GM18858 (cell line): Measurements from ENCODE around the gene PIPOX.
"Not testable (repeated sequence)": the region's sequence is repeated elsewhere in the genome, so short reads cannot be mapped to it uniquely, and the experiment has no call there.

ENCODE experiments used
- ATAC-seq: cut with Tn5 transposase; IDR thresholded peaks from one replicate; pipeline ENCODE4 v1.9.1; 2021; ENCODE audit not compliant: unreplicated experiment

PIPOX gene

DNA sequence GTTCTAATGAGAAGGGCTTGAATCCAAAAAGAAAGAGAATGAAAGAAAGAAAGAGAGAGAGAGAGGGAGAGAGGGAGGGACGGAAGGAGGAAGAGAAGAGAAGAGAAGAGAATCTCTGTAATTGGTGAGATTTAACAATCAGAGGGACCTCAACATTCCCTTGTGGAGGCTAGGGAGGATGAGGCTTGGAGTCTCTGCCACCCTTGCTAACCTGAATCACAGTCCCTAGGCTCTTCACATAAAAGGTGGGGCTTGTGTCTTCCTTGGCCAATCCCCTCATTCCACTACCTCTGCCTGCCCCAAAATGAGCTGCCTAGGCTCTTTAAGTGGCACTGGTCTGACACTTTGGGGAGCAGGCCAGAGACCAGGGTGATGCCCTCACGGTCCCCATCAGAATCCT, 30.1 kb downstream of the PIPOX start:
- ATAC-seq: no peak

DNA sequence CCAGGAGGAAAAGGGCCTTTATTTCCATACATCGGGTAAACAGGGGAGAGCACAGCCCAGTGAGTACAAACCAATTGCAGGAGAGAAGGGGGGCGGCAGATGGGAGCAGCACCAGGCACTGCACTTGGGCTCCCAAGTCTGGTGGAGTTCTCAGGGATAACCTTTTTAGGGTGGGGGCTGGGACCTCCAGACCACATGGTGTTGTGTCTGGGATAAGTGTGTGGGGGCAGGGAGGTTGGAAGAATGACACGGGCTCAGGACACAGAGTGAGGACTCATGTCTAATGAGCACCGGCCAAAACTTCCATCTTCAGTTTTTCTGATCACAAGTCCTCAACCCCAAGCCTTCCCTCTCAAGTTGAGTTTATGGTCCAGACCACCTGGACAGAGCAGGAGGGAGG, 30.6 kb downstream of the PIPOX start:
- ATAC-seq: no peak

DNA sequence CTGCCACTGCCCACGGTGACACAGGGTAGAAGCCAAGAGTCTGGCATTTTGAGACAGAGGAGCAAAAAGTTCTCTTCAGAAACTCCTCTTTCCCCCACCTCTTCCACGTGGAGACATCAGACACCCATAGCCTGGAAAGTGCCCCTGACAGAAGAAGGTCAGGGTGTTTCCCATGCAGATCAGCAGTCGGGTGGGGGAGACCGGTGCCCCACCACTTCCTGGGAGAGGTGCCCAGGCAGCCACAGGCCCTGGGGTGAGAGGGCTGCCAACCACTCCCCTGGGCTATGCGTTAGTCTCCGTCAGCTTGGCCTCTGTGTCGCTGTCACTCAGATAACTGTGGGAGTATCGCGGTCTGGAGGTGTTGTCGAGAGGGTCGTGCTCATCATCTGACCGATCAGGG, 31.5 kb downstream of the PIPOX start:
- ATAC-seq: no peak

DNA sequence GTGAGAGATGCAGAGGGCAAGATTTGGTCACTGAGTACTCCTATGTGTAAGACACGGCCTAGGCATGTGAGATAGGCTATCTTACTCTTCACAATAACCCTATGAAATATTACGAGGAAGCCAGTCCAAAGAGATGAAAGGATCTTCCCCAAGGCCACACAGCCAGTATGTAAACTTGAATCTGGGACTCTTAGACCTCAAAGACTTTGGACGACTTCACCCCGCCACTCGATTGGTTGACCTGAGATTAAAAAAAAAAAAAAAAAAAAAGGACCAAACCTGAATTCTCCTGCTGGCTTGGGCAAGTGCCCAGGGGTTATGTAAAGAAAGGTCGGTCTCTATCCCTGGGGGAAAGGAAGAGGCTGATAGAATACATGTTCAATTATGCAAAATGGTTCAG, 33.1 kb downstream of the PIPOX start:
- no peak for ATAC-seq

DNA sequence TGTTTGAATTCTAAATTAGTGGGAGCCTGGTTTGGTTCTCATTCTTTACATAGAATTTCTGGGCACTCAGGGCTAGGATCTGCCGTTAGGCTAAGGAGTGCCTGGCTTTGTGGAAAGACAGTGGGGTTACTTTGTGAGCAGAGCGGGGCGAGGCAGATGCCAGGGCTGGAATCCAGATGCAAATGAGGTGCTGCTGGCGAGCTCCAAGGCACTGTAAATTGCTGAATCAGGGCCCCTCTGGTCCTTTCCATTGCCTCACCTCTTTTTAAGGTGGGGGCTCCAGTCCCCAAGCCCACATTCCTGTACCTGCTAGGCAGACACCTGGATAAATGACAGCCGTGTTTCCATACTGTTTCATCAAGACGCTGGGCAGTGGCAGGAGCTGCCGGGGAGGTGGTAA, 33.8 kb downstream of the PIPOX start:
- no peak for ATAC-seq

DNA sequence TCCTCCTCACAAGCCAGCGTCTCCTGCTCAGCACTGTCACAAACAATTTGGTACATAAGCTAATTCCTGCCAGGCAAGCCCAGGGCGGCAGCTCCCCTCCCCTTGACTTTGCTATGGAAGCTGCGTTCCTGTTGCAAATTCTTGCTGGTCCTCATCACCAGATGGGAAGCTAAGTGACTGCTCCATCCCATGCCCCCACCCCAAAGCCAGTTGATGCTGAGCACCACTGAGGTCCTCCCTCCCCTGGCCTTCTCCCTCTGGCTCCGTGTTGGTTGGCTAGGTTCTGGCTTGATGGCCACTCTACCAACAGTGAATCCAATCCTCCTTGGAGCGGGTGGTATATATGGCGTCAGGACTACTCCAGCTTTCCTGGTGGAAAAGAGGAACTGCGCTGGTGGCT, 34.4 kb downstream of the PIPOX start:
- ATAC-seq: no peak

DNA sequence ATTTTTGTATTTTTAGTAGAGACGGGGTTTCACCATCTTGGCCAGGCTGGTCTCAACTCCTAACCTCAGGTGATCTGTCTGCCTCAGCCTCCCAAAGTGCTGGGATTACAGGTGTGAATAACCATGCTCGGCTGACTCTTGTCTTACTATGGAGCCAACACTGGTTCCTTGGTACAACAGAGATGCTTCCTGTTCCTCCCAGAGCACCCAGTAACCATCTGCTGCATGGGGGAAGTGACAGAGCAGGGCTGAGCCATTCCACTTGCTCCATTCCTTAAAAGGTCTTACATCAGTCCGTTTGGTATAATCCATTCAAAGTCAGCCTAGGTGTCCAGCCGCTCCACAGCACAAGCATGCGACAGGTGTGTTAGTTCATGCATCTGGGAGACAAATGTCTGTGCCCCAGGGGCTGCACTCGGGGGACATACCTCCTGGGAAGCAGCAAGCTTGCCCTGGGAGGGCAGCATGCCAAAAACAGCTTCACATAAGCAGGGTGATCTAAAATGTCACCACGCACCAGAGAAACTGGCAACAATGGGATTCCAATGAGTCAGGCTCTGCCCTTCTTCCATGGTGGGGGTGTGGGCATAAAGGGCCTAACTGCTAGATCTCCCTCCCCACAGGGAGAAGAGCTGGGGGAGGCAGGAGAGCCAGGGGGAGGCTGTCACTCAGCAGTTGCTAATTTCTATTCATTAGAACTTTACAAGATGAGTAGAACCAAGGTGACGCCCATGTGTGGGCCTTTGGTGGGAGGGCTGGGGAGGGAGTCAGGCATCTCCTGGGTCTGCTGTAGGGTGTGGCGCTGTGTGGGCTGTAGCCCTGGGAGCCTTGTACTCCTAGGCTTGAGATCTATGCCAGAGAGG, 35.5 kb downstream of the PIPOX start:
- ATAC-seq: no peak

DNA sequence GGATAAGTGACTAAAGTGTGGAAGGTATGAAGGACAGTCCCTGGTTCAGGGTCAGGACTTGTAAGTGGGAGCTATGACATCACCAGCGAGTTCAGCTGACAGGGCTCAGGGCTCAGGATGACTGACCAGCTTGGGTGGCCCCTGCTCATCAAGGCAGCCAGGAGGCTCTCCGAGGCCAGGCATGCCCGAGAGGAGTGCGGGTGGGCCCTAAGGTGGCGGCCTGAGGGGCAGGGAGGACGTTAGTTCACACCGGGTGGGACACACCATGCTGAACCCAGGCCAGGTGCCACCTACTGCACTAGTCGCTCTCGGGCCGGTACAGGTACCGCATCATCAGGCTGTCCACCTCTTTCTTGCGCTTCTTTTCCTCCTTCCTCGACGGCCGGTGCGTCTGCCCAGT, 36.5 kb downstream of the PIPOX start:
- no peak for ATAC-seq

DNA sequence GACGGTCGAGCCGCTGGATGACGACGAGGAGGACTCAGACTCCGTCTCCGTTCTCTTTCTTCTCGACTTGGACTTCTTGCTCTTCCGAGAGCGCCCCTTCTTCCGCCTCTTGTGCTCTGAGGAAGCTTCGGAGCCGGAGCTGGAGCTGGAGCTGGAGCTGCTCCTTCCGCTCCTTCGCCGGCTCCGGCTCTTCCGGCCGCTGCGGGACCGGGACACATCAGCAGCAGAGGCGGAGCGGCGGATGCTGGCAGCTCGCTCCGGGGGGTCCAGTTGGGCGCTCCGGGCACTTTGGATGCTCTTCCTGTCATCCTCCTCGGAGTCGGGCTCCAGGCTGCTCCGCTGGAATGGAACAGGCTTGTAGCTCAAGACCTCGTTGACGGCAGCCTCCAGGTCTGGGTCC, 36.9 kb downstream of the PIPOX start:
- no peak for ATAC-seq

DNA sequence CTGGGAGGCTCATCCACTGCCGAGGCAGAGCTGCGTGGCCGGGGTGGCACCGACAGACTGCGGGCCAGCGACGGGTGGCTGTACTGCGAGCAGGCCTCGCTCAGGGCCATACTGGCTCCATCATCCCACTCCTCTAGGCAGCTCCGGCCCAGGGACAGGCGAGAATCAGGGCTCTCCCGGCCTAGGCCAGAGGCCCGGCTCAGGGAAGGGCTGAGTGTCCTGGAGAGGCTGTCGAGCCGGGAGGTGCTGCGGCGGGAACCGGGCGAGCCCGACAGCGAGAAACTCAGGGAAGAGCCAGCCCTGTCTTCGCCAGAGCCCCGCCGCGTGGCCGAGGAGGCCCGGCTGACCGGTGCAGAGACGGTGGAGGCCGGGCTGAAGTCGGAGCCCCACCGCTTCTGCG, 37.4 kb downstream of the PIPOX start:
- ATAC-seq: no peak

DNA sequence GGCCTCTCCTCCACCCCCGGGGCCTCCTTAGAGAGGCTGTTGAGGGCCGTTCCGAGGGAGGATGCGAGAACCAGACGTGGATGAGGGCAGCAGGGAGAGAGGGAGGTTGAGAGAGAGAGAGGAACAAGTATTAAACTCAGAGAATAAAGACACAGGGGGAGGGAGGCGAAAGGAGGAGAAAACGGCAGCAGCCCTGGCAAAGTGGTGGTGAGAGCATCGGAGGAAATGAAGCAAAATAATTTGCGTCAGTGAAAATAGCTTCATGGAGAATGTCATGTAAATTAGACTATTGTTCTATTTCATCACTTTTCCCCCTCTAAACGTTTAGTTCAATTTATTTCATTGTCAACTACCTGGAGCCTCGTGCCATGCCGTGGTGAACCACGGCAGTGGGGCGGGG, 38.0 kb downstream of the PIPOX start:
- no peak for ATAC-seq

DNA sequence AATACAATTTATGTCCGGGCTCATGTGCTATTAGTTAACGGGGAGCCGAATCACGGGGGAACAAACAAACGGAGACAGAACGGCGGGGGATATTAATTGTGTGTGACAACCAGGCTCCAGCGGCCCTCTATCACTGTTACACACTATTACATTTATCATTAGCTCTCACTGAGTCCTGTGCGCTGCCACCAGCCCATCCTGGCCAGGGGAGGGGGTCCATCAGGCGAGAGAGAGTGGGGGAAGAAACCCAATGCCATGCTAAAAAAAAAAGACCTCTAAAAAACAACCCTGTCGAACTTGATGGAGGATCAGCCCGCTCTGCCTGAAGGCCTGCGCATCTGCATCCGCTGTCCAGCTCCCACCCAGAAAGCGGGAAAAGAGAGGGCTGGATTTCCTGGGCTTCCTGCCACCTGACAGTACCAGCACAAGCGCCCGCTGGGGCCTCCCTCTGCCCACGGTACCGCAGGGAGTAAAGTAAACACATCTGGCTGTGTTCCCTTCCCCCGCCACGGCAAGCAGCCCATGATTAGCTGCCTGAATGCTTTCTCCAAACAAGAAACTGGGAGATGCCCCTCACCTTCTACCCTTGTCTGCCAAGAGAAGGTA, 41.7 kb downstream of the PIPOX start:
- no peak for ATAC-seq

DNA sequence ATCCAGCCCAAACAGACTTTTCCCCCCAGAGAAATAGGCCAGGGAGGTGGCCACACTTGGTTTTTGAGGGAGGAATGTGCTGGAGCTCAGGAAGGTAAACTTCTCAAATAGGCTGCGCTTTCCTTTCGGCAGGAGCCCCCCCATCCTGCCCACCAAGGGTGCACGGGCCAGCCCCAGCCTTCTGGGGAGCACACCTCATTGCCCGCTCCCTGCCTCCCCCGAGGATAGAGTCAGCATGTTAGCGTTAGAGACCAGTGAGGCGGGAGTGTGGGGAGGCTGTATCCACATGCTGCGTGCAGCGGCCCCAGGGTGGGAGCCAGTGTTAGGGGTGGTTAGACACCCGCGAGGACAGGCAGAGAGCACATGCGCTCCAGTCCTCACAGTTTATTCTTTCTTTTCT, 42.3 kb downstream of the PIPOX start:
- ATAC-seq: no peak

DNA sequence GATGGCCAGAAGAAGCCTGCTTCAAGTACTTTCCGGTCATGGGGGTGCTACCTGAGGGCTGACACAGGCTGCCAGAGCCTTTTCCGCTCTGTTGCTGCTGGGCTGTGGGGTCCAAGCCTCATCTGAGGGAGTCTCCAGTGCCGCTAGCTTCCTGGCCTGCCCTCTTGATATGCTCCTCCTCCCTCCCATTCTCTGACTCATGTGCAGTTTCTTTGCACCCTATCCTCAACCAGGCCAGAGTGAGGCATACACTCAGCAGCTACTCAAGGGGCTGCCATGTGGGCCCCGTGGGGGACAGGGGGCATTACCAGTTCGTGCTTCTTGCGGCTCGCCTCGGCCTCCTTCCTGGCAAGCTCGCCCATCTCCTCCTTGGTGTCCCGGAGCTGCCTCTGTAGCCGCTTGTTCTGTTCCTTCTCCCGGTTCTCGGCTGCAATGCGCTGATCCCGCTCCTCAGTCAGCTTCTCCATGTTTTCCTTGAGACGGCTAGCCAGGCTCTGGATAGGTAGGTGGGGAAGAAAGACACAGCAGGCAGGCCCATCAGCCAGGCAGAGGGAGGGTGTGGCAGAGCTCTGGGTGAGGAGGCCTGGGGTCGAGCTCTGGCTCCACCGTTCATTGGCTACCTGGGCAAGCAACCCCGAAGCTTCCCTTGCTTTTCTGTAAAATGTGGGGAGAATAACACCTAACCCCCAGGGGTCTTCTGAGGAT, 43.8 kb downstream of the PIPOX start:
- ATAC-seq: no peak

DNA sequence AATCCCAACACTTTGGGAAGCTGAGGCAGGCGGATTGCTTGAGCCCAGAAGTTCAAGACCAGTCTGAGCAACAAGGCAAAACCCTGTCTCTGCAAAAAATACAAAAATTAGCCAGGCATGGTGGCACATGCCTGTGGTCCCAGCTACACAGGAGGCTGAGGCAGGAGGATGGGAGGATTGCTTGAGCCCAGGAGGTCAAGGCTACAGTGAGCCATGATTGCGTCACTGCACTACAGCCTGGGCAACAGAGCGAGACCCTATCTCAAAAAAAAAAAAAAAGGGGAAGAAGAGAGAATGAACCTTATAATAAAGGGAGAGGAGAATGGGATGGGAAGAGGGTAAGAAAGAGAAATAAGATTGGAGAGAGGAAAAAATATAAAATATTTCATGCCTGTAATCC, 45.8 kb downstream of the PIPOX start:
- ATAC-seq: not testable (repeated sequence)

DNA sequence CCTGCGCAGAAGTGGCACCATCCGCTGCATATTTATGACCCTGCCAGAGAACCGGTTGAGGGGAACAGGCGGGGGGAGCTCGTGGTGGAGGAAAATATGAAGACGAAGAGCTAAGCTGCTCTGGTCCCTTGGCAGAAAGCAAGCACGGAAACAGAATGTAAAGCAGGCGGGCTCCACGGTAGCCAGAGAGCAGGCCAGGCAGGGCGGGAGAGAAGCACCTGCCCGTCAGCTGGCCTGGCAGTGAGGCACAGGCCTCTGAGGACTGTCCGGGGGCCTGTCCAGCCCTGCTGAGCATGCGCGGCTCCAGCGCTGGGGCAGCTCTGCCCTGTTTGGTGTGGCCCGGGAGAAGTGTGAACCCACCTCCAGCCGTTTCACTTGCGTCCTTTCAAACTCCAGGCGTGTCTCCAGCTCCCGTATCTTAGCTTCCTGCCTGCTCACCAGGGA, 46.7 kb downstream of the PIPOX start:
- ATAC-seq: no peak

DNA sequence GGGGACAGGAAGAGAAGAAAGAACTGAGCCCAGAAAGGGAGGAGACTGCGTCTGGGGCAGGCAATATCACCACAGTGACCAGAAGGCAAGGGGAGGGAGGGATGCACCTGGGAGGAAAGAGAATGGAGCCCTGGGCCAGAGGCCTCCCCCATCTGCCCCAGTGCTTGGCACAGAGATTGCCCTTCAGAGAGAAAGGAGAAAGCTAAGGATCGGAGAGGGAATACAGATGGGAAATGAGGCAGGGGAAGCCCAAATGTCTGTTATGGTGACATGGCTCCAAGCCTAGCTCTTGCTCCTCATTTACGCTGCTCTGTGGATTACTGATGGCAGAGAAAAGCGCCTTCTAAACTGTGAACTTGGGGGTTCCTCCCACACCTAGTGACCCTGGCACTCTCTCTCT, 47.2 kb downstream of the PIPOX start:
- ATAC-seq: no peak

DNA sequence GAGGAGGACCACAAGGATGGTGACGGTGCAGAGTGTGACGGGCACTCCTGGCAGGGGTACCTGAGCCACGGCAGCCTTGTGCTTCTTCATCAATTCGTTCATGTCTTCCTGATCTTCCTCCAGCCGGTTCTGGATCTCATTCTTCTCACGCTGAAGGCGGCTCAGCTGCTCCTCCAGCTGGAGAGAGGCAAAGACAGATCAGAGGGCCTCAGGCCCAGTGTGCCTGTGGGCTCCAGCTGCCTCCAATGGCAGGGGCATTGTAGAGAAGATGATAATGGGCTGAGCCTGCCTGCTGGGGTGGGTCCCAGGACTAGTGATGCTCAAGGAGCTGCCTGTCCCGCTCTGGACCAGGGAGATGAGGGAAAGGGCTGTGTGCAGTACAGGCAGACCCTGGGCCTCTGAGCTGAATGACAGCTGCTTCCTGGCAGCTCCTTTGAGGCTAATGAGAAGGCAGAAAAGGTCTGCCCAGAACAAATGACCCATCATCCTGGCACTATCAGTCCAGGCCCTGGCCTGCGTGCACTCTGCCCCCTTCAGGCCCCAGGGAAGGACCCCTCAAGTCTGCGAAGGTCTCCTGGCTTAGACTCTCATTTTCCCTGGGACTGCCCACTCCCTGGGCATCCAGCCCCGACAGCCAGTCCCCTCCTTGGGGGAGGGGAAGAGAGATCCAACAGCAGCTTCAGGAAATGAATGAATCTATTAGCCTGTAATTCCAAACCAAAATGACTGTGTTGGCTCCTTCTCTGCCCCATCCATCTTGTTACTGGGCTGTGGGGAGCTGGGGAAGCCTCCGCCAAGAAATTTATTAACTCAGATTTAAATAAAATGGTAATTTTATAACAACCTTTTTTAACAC, 48.0 kb downstream of the PIPOX start:
- no peak for ATAC-seq

DNA sequence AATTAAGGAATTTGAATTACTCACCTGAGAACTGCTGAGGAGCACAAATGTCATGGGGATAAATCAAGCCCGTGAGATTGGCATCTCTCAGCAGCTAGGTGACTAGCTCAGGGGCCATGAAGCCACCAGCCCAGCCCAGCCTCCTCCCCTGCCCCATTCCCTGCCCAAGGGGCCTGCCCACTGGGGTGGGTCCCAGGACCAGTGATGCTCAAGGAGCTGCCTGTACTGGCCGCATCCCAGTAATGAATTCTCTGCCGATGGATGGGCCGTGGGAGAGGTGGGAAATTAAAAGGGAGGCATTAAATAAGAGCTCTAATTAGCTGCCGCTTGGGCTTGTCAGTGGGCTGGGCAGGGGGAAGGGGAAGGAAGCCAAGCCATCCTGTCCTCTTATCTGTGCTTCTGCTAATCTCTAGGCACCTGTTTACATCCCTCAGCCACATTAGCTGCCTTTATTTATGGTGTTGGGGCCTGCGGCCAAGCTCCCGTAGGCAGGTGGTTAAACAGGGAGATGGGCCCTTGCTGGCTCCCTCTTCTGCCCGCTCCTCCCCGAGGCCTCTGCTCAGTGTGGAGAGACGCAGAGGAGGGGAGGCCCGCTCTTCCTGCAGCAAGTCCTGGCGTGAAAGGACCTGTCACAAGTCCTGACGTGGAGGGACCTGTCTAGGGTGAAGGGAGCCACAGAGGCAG, 48.8 kb downstream of the PIPOX start:
- no peak for ATAC-seq

DNA sequence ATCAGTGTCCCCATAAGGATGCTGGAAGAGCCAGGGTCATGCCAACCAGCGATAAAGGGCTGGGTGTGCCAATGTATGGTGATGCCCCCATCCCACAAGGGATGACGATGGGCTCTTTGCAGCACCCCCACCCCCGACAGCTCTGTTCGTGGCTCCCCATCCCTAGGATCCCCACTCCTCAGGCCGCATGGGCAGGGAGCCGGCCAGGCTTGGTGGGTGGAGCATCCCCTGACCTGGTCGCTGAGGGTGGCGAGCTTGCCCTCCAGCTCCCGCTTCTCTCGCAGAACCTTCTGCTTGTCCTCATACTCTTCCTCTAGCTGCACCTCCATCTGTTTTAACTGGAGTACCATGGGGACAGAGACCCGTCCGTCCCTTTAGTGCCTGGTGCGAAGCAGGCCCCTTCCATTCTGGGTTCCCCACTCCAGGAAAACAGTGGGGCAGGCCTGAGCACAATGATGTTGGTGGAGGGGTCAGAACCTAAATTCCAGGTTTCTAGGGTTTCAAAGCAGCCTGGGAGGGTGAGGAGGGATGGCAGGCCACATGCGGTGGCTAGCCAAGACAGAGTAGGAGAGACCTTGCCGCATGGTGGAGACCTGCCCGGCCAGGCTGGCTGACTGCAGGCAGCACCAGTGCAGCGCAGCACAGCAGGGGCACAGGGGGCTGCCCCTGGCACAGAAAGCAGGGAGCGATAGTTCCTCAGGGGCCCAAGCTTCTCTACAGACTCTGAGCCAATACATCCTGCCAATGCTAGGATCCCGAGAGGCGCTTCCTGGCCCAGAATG, 50.3 kb downstream of the PIPOX start:
- no peak for ATAC-seq
